Raji (cell line): Measurements from ENCODE around the gene MAP6.

ENCODE experiments used
- POLR2A ChIP-seq: IDR thresholded peaks from 2 replicates; pipeline ENCODE4 v1.6.1; 2011; ENCODE audit warnings: low read depth, low read length, control low read depth; ENCODE audit not compliant: insufficient read depth

MAP6 gene

DNA sequence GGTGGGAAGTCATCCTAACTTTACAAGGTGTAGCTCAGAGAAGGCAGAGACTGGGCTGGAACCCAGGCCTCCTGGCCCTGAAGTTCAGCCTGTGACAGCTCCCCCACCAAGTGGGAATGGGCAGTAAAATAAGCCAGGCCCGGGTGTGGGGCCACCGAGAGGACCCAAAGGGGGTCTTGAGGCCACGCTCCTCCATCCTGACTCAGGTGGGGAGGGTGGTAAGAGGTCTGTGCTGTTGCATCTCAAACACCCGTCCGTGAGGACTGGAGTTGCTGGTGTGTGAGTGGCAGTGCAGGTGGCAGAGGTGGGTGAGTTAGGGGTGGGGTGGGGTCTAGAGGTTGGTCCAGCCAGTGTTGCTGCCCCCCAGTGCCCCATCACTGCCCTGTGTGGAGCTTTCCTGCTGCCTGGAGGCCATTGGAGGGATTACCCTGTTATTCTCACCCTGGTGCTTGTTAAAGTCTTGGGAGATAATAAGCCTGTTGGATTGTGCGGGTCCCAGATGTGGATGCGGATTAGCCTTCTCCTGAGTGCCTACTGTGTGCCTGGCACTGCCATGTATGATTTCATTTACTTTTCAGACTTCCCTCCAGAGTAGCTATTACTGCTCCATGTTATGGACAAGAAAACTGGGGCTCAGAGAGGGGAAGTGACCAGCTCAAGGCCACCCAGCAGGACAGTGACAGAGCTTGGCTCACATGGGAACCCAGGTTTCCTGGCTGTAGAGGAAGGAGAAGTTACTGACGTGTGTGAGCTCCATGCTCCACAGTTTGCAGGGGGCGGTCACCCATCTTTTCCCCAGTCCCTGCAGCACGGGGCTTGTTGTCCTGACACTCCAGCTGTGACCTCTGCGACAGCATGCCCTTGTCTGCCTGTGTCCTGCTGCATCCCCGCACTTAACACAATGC is 93.9 kb downstream of the MAP6 start:
- no peak for TF ChIP-seq POLR2A

GRCh38 chr11:75572744-75573143 is 96.1 kb downstream of the MAP6 start:
- TF ChIP-seq POLR2A, result no peak

DNA sequence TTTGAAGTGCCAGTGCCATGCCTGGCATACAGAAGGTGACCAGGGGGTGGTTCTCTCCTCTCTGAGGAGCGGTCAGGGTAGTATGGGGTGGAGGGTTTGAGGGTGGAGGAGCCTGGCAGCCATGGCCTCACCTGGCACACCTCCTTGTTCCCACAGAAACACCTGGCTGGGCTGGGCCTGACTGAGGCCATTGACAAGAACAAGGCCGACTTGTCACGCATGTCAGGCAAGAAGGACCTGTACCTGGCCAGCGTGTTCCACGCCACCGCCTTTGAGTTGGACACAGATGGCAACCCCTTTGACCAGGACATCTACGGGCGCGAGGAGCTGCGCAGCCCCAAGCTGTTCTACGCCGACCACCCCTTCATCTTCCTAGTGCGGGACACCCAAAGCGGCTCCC is 97.2 kb downstream of the MAP6 start:
- no peak for TF ChIP-seq POLR2A

GRCh38 chr11:75570559-75571139 is 98.2 kb downstream of the MAP6 start:
- TF ChIP-seq POLR2A, result no peak

DNA sequence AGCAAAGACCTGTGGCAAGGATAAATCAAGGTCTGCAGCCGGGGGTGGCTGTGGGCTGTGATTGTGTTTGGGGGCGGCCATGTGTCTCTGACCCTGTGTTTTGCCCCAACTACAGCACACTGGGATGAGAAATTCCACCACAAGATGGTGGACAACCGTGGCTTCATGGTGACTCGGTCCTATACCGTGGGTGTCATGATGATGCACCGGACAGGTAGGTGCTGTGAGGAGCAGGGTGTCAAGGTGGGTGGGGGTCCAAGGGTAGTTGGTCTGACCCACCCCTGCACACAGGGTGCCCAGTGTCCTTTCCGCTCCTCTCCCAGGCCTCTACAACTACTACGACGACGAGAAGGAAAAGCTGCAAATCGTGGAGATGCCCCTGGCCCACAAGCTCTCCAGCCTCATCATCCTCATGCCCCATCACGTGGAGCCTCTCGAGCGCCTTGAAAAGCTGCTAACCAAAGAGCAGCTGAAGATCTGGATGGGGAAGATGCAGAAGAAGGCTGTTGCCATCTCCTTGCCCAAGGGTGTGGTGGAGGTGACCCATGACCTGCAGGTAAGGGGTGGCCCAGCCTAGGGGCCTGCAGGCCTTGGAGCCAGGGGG is 100.1 kb downstream of the MAP6 start:
- TF ChIP-seq POLR2A, result no peak

DNA sequence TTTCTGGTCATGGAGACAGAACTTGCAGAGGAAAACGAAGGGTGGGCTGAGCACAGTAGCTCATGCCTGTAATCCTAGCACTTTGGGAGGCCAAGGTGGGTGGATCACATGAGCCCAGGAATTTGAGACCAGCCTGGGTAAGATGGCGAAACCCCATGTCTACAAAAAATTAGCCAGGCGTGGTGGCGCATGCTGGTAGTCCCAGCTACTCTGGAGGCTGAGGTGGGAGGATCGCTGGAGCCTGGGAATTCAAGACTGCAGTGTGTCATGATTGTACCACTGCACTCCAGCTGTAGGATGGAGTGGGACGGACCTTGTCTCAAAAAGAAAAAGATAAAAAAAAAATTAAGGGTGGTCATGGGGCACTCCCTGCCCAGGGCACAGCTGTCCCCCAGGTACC is 100.9 kb downstream of the MAP6 start:
- no peak for TF ChIP-seq POLR2A

- TF ChIP-seq POLR2A, result no peak
These were observed 102.0 kb downstream of the MAP6 start for GRCh38 chr11:75566763-75567279.

DNA sequence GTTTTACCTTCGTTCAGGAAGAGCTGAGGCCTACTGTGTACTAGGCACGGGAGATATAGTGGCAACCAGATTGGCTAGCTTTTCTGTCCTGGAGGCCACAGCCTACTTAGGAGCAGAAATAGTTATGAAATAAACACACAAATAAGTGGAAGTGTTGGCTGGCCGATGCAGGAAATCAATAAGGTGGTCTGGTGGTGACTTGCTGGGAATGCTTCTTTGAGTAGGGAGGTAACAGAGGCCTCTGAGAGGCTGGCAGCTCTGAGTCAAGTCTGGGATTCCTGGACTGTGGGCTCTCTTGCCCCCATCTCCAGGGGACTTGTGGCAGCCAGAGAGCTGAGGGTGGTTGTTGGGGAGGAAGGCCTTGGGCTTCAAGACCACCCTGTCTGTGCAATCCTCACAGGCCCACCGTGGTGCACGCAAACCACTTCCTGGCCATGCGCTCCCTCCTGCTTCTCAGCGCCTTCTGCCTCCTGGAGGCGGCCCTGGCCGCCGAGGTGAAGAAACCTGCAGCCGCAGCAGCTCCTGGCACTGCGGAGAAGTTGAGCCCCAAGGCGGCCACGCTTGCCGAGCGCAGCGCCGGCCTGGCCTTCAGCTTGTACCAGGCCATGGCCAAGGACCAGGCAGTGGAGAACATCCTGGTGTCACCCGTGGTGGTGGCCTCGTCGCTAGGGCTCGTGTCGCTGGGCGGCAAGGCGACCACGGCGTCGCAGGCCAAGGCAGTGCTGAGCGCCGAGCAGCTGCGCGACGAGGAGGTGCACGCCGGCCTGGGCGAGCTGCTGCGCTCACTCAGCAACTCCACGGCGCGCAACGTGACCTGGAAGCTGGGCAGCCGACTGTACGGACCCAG is 102.7 kb downstream of the MAP6 start:
- TF ChIP-seq POLR2A, result no peak

GRCh38 chr11:75565221-75565814 is 103.5 kb downstream of the MAP6 start:
- TF ChIP-seq POLR2A, result no peak

DNA sequence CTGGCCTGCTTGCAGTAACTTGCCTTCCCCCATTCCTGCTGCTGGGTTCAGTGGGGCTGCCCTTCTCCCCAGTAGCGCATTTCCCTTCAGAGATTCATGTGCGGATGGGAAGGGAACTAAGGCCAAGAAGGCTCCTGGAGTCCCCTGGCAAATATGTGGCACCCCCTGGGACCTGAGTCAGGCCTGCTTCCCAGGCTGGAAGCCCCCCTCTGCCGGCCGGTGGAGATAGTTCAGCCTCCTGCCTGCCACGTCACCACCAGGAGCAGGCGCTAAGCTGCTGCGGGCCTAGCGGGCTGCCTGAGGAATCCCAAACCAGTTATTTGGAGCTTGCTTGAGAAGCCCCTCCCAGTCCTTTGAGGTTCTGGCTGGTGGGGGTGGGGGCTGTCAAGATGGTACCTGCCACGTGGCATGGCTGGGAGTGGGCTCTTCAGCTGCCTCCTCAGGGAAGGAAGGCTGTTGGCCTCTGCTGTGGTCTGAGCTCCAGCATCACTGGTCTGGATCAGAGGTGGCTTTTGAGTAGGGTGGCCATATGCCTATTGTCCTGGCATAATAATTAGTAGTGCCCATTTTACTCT is 104.8 kb downstream of the MAP6 start:
- no peak for TF ChIP-seq POLR2A

- TF ChIP-seq POLR2A, result no peak
These were observed 105.3 kb downstream of the MAP6 start for GRCh38 chr11:75563501-75563977.

- no peak for TF ChIP-seq POLR2A
These were observed 105.9 kb downstream of the MAP6 start for GRCh38 chr11:75562836-75563484.

DNA sequence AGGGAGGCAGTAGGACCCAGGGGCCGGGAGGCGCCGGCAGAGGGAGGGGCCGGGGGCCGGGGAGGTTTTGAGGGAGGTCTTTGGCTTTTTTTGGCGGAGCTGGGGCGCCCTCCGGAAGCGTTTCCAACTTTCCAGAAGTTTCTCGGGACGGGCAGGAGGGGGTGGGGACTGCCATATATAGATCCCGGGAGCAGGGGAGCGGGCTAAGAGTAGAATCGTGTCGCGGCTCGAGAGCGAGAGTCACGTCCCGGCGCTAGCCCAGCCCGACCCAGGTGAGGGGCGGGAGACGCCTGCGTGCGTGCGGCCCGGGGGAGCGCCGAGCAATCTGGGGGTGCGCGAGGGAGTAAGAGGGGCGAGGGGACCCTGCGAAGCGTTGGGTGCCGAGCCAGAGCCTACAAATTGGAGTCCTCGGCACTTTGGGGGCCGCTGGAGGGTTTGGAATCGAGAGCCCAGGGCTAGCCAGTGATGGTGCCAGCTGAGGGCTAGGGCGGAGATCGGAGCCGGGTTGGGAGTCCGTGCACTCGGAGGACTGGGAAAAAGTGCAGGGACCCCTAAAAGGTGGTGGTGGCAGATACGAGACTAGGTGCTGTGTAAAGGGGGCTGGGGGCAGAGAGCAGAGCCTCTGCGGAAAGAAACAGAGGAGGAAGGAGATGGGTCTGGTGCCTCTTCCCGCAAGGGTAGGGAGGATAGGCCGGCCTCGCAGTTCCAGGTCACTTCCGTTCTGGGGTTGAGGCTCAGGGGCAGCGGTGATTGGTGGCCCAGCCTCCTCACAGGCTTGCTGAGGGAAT is 106.6 kb downstream of the MAP6 start, which contains the start of gene SERPINH1:
Gene SERPINH1, plus strand, starts transcription at position 206 of the 788 bp plus-strand sequence. CDS start 4,097 bp downstream, outside the sequence.
- TF ChIP-seq POLR2A, result no peak
